ENCODE measurements around the gene SPDYE6. TPM values are rescaled to one million over a fixed set of nuclear protein-coding genes. Genes with fewer than 3 reads are reported as not detected.
"Not testable (repeated sequence)": the region's sequence is repeated elsewhere in the genome, so short reads cannot be mapped to it uniquely, and the experiment has no call there.

SPDYE6 gene
- total RNA-seq, 1 donor from 2014 or later = not detected

DNA sequence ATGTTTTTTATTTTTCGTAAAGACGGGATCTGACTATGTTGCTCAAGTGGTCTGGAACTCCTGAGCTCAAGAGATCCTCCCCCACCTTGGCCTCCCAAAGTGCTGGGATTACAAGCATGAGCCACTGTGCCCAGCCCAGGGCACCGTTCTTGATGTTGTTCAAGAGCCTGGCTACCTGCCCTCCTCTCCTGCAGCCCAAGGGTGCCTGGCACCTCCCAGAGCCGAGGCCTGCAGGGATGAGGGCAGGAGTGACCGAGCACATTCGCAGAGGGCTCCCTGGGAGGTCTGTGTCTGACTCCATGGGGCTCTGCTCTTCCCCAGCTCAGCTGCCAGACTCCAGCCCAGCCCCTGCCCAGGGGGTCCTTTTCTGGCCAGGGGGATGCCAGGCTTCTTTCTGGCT lies 54.2 kb downstream of the SPDYE6 start:
- Mint-ChIP-seq H3K36me3 (ENCODE audit: low read depth) (no peaks in the 10 kb centered on the region), H3K4me3 (ENCODE audit: unreplicated experiment) (no peak overlapping the region), H3K9me3 (ENCODE audit: low read depth) (no peaks in the 10 kb centered on the region), H3K27ac (ENCODE audit: unreplicated experiment) (no peak overlapping the region), H3K27me3 (ENCODE audit: low read depth) (peaks cover 2% of the 10 kb centered on the region), H3K4me1 (ENCODE audit: low read depth) (peaks cover 12% of the 10 kb centered on the region)
- TF ChIP-seq, protein P1, sequence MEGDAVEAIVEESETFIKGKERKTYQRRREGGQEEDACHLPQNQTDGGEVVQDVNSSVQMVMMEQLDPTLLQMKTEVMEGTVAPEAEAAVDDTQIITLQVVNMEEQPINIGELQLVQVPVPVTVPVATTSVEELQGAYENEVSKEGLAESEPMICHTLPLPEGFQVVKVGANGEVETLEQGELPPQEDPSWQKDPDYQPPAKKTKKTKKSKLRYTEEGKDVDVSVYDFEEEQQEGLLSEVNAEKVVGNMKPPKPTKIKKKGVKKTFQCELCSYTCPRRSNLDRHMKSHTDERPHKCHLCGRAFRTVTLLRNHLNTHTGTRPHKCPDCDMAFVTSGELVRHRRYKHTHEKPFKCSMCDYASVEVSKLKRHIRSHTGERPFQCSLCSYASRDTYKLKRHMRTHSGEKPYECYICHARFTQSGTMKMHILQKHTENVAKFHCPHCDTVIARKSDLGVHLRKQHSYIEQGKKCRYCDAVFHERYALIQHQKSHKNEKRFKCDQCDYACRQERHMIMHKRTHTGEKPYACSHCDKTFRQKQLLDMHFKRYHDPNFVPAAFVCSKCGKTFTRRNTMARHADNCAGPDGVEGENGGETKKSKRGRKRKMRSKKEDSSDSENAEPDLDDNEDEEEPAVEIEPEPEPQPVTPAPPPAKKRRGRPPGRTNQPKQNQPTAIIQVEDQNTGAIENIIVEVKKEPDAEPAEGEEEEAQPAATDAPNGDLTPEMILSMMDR (IDR thresholded peaks at IDR 0.05) = no peak
- DNase-seq (ENCODE audit: low spot score) = no peak

DNA sequence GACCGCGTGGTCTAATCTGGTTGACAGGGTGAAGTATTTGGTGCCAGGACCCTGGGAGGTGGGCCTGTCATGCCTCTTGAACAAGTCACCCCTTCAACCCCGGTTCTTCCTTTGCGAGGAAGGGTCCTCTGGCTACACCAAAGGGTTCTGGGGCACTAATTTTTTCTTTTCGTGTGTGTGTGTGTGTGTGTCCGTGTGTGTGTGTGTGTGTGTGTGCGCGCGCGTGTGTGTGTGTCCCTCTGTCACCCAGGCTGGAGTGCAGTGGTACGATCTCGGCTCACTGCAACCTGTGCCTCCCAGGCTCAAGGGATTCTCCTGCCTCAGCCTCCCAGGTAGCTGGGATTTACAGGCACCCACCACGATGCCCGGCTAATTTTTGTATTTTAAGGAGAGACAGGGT lies 54.9 kb downstream of the SPDYE6 start:
- H3K9me3 Mint-ChIP-seq (ENCODE audit: low read depth); H3K27ac Mint-ChIP-seq (ENCODE audit: unreplicated experiment); H3K4me3 Mint-ChIP-seq (ENCODE audit: unreplicated experiment): not testable (repeated sequence)

DNA sequence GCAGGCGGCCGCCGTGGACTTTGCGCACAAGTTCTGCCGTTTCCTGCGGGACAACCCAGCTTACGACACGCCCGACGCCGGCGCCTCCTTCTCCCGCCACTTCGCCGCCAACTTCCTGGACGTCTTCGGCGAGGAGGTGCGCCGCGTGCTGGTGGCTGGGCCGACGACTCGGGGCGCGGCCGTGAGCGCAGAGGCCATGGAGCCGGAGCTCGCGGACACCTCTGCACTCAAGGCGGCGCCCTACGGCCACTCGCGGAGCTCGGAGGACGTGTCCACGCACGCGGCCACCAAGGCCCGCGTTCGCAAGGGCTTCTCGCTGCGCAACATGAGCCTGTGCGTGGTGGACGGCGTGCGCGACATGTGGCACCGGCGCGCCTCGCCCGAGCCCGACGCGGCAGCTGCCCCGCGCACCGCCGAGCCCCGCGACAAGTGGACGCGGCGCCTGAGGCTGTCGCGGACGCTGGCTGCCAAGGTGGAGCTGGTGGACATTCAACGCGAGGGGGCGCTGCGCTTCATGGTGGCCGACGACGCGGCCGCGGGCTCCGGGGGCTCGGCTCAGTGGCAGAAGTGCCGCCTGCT lies 55.5 kb downstream of the SPDYE6 start:
- no peak overlapping the region for H3K4me3 Mint-ChIP-seq (ENCODE audit: unreplicated experiment)
- TF ChIP-seq, protein P1 (IDR thresholded peaks at IDR 0.05) = peak; percentile 66
- peaks cover 5% of the 10 kb centered on the region for H3K4me1 Mint-ChIP-seq (ENCODE audit: low read depth)
- no peak overlapping the region for H3K27ac Mint-ChIP-seq (ENCODE audit: unreplicated experiment)
- no peak for DNase-seq (ENCODE audit: low spot score)
- H3K27me3 Mint-ChIP-seq (ENCODE audit: low read depth) = peaks cover 2% of the 10 kb centered on the region
- H3K9me3 Mint-ChIP-seq (ENCODE audit: low read depth) = no peaks in the 10 kb centered on the region
- H3K36me3 Mint-ChIP-seq (ENCODE audit: low read depth) = no peaks in the 10 kb centered on the region

More for the DNA sequence above, 54.9 kb downstream of the SPDYE6 start:
- not testable (repeated sequence) for H3K4me1 Mint-ChIP-seq (ENCODE audit: low read depth); DNase-seq (ENCODE audit: low spot score); H3K36me3 Mint-ChIP-seq (ENCODE audit: low read depth); H3K27me3 Mint-ChIP-seq (ENCODE audit: low read depth)

DNA sequence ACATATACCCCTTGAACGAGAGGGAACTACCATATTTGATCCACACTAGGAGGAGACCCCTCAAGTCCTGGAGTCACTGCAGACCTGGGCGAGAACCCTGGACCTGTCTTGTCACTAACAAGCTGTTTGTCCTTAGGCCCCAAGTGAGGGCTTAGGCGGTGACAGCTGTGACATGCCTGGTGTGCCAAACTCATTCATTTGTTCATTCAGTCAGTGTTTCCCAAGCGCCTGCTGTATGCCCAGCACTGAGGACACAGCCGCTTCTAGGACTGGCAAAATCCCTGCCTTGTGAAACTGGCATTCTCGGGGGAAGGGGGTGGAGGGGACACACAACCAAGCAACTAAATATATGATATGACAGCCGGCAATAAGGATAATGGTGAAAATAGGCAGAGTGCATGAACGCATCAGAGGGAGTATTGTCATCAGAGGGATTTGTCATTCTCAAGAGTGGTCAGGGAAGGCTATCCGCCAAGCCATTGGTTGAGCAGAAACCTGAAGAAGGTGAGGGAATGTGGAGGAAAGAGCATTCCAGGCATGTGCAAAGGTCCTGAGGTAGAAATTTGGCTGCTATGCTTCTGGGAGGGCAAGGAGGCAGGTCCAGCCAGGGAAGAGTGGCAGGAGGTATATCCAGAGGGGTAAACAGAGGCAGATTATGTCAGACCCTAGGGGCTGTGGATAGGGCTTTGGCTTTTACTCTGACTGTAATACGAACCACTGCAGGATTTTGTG lies 58.6 kb downstream of the SPDYE6 start:
- Mint-ChIP-seq H3K27me3 (ENCODE audit: low read depth) (peaks cover 2% of the 10 kb centered on the region), H3K4me1 (ENCODE audit: low read depth) (no peaks in the 10 kb centered on the region), H3K27ac (ENCODE audit: unreplicated experiment) (no peak overlapping the region), H3K4me3 (ENCODE audit: unreplicated experiment) (no peak overlapping the region), H3K9me3 (ENCODE audit: low read depth) (no peaks in the 10 kb centered on the region), H3K36me3 (ENCODE audit: low read depth) (no peaks in the 10 kb centered on the region)
- no peak for DNase-seq (ENCODE audit: low spot score)
- TF ChIP-seq, protein P1 (IDR thresholded peaks at IDR 0.05) = no peak

DNA sequence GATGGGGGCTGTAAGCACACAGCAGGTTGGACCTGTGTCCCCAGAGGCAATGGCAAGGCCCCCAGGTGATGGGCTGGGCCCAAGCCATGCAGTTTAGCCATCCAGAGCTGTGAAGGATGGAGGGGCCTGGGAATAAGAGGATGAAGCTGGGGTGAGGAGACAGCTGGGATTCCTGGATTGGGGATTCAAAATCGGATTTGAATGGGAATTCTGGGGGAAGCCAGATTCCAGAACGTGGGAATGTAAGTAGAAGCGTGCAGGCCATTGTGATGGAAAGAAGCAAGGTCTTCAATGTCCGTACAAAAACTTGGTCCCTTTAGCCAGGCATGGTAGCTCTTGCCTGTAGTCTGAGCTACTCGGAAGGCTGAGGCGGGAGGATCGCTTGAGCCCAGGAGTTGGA lies 59.7 kb downstream of the SPDYE6 start:
- DNase-seq (ENCODE audit: low spot score) = no peak
- Mint-ChIP-seq H3K27me3 (ENCODE audit: low read depth) (peaks cover 4% of the 10 kb centered on the region), H3K4me1 (ENCODE audit: low read depth) (no peaks in the 10 kb centered on the region), H3K4me3 (ENCODE audit: unreplicated experiment) (no peak overlapping the region), H3K36me3 (ENCODE audit: low read depth) (no peaks in the 10 kb centered on the region), H3K9me3 (ENCODE audit: low read depth) (no peaks in the 10 kb centered on the region), H3K27ac (ENCODE audit: unreplicated experiment) (no peak overlapping the region)
- TF ChIP-seq, protein P1 (IDR thresholded peaks at IDR 0.05) = no peak

DNA sequence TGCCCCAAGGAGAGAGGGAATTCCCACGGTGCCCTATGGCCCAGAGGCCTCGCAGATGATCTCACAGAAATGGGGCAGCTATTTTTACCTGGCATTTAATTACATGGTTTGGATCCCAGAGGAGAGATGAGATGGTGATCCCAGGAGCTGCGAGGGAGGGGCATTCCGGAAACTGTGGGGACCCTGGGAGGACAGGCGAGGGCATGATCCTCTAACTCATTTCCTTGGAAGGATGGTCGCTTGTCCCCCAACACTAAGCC lies 60.1 kb downstream of the SPDYE6 start:
- no peak overlapping the region for H3K27ac Mint-ChIP-seq (ENCODE audit: unreplicated experiment)
- H3K9me3 Mint-ChIP-seq (ENCODE audit: low read depth) = no peaks in the 10 kb centered on the region

More for the DNA sequence above, 60.1 kb downstream of the SPDYE6 start:
- no peaks in the 10 kb centered on the region for H3K4me1 Mint-ChIP-seq (ENCODE audit: low read depth)
- H3K36me3 Mint-ChIP-seq (ENCODE audit: low read depth) = no peaks in the 10 kb centered on the region
- TF ChIP-seq, protein P1 (IDR thresholded peaks at IDR 0.05) = no peak
- peaks cover 7% of the 10 kb centered on the region for H3K27me3 Mint-ChIP-seq (ENCODE audit: low read depth)
- H3K4me3 Mint-ChIP-seq (ENCODE audit: unreplicated experiment) = no peak overlapping the region
- no peak for DNase-seq (ENCODE audit: low spot score)
